Stimulated activated CD8-positive, alpha-beta memory T cell treated with anti-CD3 and anti-CD28 coated beads, Interleukin-12 subunit alpha, Interleukin-12 subunit beta, amount 100 ng/mL, for 1 hour (primary cell): ENCODE data around the gene POU2F2.
A peak's percentile ranks its signal among the peaks of the same experiment; 100 is the strongest.

Experiments
- DNase-seq: peaks from one replicate; pipeline ENCODE4 v3.0.0-alpha.2; 2020; ENCODE audit warnings: low read depth

The POU2F2 gene

GRCh38 chr19:42079886-42080763 is 52.1 kb downstream of the POU2F2 start:
- no peak for DNase-seq

- DNase-seq = no peak
Observed at GRCh38 chr19:42079276-42079669, 53.0 kb downstream of the POU2F2 start.

- DNase-seq = no peak
Observed at GRCh38 chr19:42078538-42079275, 53.5 kb downstream of the POU2F2 start.

GRCh38 chr19:42078058-42078457 is 54.2 kb downstream of the POU2F2 start:
- no peak for DNase-seq

GRCh38 chr19:42076380-42076944 is 55.8 kb downstream of the POU2F2 start:
- DNase-seq = peak; percentile 11

GRCh38 chr19:42075616-42076379 is 56.4 kb downstream of the POU2F2 start, which contains the start of gene ZNF574:
TSS of gene ZNF574 (plus strand) at chr19:42076166. CDS start at chr19:42078607, 2,441 bp downstream.
- peak; percentile 98 for DNase-seq

GRCh38 chr19:42075364-42075615 is 57.0 kb downstream of the POU2F2 start:
- no peak for DNase-seq

GRCh38 chr19:42074513-42075363 is 57.5 kb downstream of the POU2F2 start:
- no peak for DNase-seq

- DNase-seq = no peak
Observed at GRCh38 chr19:42071247-42071646, 61.0 kb downstream of the POU2F2 start.

GRCh38 chr19:42069619-42070351 is 62.5 kb downstream of the POU2F2 start, which contains the start of gene GRIK5:
TSS of gene GRIK5 (minus strand) at chr19:42070206. CDS start at chr19:42065770, 4,436 bp downstream.
- DNase-seq = no peak

GRCh38 chr19:42068756-42069571 is 63.3 kb downstream of the POU2F2 start:
- no peak for DNase-seq

- no peak for DNase-seq
Observed at GRCh38 chr19:42068361-42068755, 63.9 kb downstream of the POU2F2 start.

- no peak for DNase-seq
Observed at GRCh38 chr19:42067315-42067888, 64.8 kb downstream of the POU2F2 start.

- DNase-seq = no peak
Observed at GRCh38 chr19:42066075-42066754, 66.0 kb downstream of the POU2F2 start.

GRCh38 chr19:42065511-42065910 is 66.7 kb downstream of the POU2F2 start:
- DNase-seq = no peak

- no peak for DNase-seq
Observed at GRCh38 chr19:42065051-42065450, 67.2 kb downstream of the POU2F2 start.

GRCh38 chr19:42064432-42064831 is 67.8 kb downstream of the POU2F2 start:
- DNase-seq = no peak

- no peak for DNase-seq
Observed at GRCh38 chr19:42062381-42062780, 69.9 kb downstream of the POU2F2 start.

GRCh38 chr19:42060117-42060516 is 72.1 kb downstream of the POU2F2 start:
- no peak for DNase-seq
